ENCODE results near the gene TRMT13.
A peak's percentile ranks its signal among the peaks of the same experiment; 100 is the strongest.

The TRMT13 gene

GRCh38 chr1:100132566-100133477 lies at the start of gene TRMT13, which contains the start of gene SASS6:
TSS of gene TRMT13 (plus strand) at chr1:100133163. CDS start at chr1:100133169, 6 bp downstream.
TSS of gene SASS6 (minus strand) at chr1:100132930. CDS start at chr1:100132814, 116 bp downstream.
- DNase-seq = peak; percentile 67 to 99 (median 94)

- no peak for DNase-seq
These were observed 45.6 kb upstream of the TRMT13 start for GRCh38 chr1:100087396-100087795.

GRCh38 chr1:100089082-100089481 lies 43.9 kb upstream of the TRMT13 start:
- DNase-seq = no peak

GRCh38 chr1:100090471-100090870 lies 42.5 kb upstream of the TRMT13 start:
- DNase-seq = no peak

- DNase-seq = no peak
These were observed 32.8 kb upstream of the TRMT13 start for GRCh38 chr1:100100202-100100601.

GRCh38 chr1:100101564-100101963 lies 31.4 kb upstream of the TRMT13 start:
- DNase-seq = no peak

- no peak for DNase-seq
These were observed 25.3 kb upstream of the TRMT13 start for GRCh38 chr1:100107696-100108095.

GRCh38 chr1:100109554-100110066 lies 23.4 kb upstream of the TRMT13 start:
- no peak for DNase-seq

GRCh38 chr1:100115524-100115923 lies 17.4 kb upstream of the TRMT13 start:
- DNase-seq = no peak

DNA sequence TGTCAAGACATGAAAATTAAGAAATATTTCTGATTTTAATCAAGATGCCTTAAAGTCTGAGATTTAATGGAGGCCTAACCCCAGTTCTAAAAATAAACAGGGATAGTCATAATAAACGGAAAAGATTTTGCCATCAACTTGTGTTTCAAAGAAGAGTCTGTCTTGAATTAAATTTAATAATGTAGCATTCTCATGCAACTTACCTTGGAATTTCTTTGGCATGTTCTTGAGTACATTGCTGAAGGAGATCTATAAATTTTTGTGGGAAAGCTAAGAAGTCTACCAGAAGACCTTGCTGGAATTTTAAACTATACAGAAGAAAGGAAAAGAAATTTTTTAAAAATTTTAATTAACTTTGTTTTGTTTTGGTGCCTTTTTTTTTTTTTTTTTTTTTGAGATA lies 10.8 kb upstream of the TRMT13 start:
- DNase-seq = no peak

- DNase-seq = no peak
These were observed 5.7 kb upstream of the TRMT13 start for GRCh38 chr1:100127226-100127625.

GRCh38 chr1:100130552-100131077 lies 2.3 kb upstream of the TRMT13 start:
- no peak for DNase-seq

DNA sequence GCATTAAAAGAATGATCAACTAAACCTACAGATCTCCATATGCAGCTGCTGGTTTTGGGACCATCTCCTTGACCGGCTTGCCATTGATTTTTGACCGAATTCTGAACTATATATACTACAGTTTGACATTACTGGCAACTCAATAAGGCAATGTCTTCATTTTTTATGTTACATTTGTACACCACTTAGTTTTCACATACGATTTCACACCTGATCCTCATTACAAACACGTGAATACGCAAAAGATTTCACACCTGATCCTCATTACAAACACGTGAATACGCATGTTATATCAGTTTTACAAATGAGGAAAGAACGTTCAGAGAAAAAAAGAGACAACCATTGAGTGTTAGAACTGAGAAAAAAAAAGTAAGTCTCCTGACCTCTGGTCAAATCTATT lies 1.3 kb upstream of the TRMT13 start:
- no peak for DNase-seq

- no peak for DNase-seq
These were observed 1.9 kb downstream of the TRMT13 start for GRCh38 chr1:100134872-100135271.

DNA sequence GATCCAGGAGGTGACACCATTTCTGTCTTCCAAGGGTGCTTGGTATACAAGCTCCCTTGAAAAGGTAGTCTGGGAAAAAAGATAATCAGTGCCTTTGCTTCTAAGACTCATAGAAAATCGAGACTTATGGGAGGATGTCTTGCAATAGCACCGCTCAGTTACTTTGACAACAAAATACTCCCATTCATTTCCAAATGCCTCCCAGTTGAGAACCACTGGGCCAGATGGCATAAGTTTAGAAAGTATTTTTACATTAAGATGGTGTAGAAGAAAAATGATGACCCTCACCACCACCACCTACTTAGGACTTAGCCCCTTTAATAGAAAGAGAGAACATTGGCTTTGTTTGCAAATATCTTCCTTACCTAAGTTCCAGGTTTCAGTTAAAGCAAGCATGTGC lies 4.6 kb downstream of the TRMT13 start:
- DNase-seq = no peak

GRCh38 chr1:100141192-100141591 lies 8.2 kb downstream of the TRMT13 start:
- no peak for DNase-seq

DNA sequence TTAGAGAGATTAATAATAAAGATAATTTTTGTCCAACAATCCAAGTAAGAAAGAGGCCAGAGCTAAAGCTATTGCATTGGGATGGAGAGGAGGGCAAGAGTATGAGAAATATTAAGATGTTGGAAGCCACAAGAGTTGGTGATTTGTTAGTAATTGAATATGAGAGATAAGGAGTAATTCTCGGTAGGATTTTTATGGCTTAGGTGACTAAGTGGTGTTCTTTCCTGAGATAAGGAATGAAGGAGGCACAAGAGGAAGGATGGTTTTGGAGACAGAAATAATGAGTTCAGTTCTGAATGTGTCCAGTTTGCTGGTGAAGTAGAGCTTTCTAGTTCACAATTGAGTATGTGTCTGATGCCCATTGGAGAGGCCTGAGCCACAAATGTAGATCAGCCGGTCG lies 9.4 kb downstream of the TRMT13 start:
- no peak for DNase-seq

DNA sequence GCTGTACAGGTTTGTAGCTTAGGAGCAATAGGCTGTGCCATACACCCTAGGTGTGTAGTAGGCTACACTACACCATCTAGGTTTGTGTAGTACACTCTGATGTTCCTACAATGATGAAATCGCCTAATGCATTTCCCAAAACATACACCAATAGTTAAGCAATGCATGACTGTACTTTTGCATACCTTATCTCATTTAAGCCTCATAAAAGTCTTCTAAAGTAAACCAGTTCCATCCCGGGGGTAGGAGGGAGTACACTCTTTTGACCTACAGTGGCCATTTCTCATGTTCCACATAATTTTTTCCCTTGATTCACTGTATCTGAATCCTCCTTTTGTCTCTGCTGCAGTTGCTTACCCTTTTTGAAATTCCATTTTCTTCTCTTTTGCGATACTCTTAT lies 12.2 kb downstream of the TRMT13 start:
- no peak for DNase-seq

DNA sequence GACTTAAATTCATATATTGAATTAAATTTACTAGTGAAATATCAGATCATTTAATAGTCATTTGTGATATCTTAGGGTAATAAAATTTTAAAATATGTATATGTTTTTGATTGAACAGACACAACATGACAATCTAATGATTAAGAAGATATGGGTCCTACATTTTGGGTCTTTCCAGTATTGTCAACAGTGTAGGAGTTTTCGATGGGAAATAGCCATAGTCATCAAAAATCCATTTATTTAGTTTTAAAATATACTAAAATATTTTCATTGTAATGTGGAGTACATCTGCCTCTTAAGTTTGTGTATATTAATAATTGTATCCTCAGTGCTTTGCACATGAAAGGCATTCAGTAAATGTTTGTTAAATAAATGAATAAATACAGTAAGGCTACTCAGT lies 14.0 kb downstream of the TRMT13 start:
- DNase-seq = no peak

- no peak for DNase-seq
These were observed 14.9 kb downstream of the TRMT13 start for GRCh38 chr1:100147875-100148274.

GRCh38 chr1:100151679-100152078 lies 18.7 kb downstream of the TRMT13 start:
- no peak for DNase-seq

GRCh38 chr1:100152271-100152670 lies 19.3 kb downstream of the TRMT13 start:
- no peak for DNase-seq

- DNase-seq = no peak
These were observed 29.9 kb downstream of the TRMT13 start for GRCh38 chr1:100162881-100163280.

Data from nucleus accumbens (tissue), 56 donors.